HEK293T (cell line): ENCODE results near the gene MRPL18.

ENCODE experiments used
- ARNT ChIP-seq: fragments of 450-650 bp; IDR thresholded peaks from 2 replicates; pipeline ENCODE4 v1.6.1; 2017; ENCODE audit warnings: mild to moderate bottlenecking
- ELF4 ChIP-seq: fragments of 450-650 bp; IDR thresholded peaks from 2 replicates; pipeline ENCODE4 v1.6.1; 2017; ENCODE audit warnings: antibody characterized with exemption
- FOXA1 ChIP-seq: fragments of 450-650 bp; IDR thresholded peaks from 2 replicates; pipeline ENCODE4 v1.6.1; 2016; ENCODE audit warnings: mild to moderate bottlenecking
- FOXM1 ChIP-seq: fragments of 450-650 bp; IDR thresholded peaks from 2 replicates; pipeline ENCODE4 v1.6.1; 2017; ENCODE audit warnings: mild to moderate bottlenecking, borderline replicate concordance
- HDGF ChIP-seq: fragments of 450-650 bp; IDR thresholded peaks from 2 replicates; pipeline ENCODE4 v1.6.1; 2017; ENCODE audit warnings: antibody characterized with exemption, borderline replicate concordance
- SP1 ChIP-seq: fragments of 450-650 bp; IDR thresholded peaks from 2 replicates; pipeline ENCODE4 v1.6.1; 2017
- ZNF384 ChIP-seq: fragments of 450-650 bp; IDR thresholded peaks from 2 replicates; pipeline ENCODE4 v1.6.1; 2016
- TF ChIP-seq, protein P1 (sequence below): fragments of 450-650 bp; IDR thresholded peaks from 2 replicates; pipeline ENCODE4 v1.6.1; 2016

DNA sequence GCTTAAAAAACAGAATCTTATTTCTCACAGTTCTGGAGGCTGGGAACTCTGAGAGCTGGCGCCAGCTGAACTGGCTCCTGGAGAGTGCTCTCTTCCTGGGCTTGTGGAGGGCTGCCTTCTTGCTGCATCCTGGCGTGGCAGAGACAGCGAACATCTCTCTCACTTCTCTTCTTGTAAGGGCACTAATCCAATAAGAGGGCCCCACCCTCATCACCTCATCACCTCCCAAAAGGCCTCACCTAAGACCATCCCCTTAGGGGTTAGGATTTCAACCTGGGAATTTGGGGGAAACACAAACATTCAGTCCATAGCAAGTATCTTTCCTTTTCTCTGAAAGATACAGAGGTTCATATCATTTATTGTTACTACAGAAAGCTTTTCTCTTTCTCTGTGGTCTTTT is 33.7 kb downstream of the MRPL18 start:
- no peak for TF ChIP-seq FOXA1
- no peak for TF ChIP-seq FOXM1
- TF ChIP-seq, protein P1, sequence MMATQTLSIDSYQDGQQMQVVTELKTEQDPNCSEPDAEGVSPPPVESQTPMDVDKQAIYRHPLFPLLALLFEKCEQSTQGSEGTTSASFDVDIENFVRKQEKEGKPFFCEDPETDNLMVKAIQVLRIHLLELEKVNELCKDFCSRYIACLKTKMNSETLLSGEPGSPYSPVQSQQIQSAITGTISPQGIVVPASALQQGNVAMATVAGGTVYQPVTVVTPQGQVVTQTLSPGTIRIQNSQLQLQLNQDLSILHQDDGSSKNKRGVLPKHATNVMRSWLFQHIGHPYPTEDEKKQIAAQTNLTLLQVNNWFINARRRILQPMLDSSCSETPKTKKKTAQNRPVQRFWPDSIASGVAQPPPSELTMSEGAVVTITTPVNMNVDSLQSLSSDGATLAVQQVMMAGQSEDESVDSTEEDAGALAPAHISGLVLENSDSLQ = no peak
- TF ChIP-seq ARNT = no peak
- no peak for TF ChIP-seq HDGF
- TF ChIP-seq SP1 = no peak
- TF ChIP-seq ZNF384 = no peak
- no peak for TF ChIP-seq ELF4
